Activated CD4-positive, CD25-positive, alpha-beta regulatory T cell treated with anti-CD3 and anti-CD28 coated beads, Interleukin-2, amount 50 U/mL, for 72 hours (primary cell): ENCODE data around the gene SAMD11.

ENCODE experiments used
- DNase-seq: peaks from one replicate; pipeline ENCODE4 v3.0.0; 2021

Gene SAMD11

DNA sequence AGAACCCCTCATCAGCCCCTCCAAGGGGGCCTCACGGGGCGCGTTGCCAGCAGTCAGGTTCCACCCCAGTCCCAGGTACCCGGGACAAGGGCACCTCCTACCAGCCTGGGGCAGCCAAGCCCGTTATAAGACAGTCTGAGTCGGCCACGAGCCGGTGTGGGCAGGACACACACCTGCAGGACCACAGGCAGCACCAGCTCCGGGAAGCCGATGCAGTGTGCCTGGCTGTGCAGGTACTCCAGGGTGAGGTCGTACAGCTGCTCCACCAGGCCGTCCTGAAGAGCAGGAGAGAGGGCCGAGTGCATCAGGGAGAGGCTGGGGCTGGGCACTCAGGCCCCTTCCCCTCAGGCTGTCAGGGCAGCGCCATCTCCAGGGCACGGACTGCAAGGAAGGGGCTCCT is 24.2 kb downstream of the SAMD11 start:
- DNase-seq: no peak

DNA sequence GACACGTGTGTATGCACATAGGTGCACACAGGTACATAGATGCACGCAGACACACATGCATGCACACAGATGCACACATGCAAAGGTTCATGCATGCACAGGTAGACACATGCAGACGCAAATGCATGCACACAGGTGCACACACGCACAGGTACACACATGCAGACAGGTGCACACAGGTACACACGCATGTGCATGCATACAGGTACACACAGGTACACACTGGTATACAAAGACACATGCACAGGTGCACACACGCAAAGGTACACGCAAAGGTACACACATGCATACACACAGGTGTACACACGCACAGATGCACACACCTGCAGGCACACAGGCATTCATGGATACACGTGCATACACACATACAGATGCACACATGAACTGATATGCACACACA is 26.5 kb downstream of the SAMD11 start:
- no peak for DNase-seq

DNA sequence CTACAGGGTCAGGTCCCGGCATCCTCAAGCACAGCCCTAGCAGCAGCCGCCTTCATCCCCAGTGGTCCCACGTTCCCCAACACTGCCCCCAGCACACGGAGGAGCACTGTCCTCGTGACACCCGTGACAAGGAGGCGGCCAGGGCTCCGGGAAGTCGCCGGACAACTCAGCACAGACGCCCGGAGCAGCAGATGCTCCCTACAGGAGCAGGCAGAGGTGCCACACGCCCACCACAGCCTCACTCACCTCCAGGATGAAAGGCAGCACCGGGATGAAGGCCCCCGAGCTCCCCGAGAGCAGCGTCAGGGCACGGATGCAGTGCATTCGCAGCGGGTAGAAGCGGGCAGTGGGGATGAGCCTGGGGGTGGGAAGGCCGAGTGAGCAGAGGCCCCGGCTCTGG is 27.2 kb downstream of the SAMD11 start:
- no peak for DNase-seq

DNA sequence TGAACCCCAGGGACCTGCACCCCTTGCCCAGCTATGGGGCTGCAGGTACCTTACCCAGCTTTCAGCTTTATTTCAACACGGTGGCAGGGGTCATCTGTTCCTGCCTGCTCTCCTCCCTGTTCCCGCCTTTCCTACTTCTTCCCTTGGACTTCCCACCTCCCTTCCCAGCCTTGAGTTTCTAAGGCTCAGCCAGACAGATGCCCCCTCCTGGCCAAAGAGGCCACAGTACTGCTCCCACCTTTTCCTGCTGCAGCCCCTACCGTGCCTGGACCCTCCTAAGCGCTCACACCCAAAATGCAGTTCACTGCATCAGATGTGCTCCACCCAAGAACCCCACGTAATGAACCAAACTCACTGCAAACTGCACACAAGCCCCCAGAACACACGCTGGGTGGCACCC is 27.6 kb downstream of the SAMD11 start:
- DNase-seq: no peak

DNA sequence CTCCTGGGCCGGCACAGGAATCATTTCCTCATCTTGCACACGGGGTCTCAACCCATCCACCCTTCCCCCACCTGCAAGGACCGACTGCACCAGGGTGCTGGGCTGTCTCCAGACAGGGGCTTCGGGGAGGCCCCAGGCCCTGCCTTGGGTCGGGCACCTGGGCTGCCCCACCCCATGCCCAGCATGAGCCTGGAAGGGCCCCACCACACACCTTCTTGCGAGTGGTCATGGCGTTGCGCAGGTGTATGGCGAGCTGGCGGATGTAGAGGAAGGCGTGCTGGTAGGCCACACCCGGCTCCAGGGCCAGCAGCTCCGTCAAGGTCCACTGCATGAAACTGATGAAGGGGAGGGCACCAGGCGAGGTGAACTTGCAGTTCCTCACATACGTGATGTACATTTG is 28.5 kb downstream of the SAMD11 start:
- no peak for DNase-seq

DNA sequence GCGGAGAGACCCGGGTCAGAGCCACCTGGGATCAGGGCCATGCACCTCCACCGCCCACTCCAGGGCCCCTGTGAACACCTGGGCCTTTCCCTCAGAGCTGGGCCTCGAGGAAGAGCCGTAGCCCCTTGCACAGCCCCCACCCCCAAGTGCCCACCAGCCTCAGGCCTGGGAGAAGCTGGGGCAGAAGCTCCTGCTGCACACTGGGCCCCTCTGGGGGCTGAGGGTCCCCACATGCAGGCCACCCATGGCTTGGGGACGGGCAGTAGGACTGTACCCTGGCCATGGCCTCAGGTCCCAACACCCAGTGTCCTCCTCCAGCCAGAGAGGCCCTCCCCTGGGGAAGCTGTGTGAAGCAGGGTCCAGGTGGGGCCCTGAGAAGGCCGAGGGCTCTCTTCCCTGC is 28.9 kb downstream of the SAMD11 start:
- no peak for DNase-seq

DNA sequence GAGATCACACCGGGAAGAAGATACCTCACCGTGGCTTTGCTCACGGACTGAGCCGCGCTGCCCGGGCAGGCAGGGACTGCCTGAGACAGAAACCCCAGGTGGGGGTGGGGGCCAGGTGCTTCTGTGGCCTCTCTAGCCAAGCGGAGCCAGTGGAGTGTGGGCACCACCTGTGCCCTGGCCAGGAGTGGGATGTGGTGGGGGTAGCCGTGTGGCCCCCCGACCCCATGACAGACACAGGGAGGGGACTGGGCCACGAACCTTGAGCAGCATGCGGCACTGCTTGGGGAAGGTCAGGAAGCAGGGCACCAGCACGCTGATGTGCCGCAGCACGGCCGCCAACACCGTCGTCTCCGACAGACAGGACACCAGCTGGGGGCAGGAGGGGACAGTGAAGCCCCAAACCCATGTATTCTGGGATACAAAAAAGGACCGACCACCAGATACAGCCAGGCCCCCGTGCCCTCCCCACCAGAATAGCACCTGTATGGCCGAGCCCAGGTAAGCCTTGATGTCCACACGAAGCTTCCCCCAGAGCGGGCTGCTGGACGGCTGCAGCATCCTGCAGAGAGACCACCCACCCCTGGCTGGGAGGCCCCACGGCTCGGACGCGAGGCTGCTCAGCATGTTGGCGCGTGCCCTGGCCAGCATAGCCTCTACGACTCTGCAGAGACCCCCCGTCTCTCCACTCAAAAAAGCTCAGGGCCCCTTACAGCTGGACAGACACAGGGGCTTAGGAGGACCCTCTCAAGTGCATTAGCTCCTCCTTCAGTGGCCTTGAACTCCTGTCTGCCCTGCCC is 30.0 kb downstream of the SAMD11 start:
- no peak for DNase-seq

DNA sequence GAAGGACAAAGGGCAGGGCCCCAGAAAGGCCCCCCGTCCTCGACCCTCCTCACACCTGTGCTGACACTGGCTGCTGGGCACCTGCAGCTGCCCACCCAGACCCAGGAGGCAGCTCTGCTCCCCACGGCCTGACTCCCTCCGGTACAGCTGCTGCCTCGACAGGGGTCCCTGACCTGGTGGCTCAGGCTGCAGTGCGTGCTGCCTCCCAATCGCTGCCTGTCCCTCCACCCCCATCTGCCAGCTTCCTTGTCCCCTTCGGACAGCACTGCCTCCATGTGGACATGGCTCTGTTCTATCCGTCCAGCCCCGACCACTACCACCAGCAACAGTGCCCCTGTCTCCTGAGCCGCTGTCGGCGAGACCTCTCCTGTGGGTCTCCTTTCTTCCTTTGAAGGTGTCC is 31.2 kb downstream of the SAMD11 start:
- DNase-seq: no peak

DNA sequence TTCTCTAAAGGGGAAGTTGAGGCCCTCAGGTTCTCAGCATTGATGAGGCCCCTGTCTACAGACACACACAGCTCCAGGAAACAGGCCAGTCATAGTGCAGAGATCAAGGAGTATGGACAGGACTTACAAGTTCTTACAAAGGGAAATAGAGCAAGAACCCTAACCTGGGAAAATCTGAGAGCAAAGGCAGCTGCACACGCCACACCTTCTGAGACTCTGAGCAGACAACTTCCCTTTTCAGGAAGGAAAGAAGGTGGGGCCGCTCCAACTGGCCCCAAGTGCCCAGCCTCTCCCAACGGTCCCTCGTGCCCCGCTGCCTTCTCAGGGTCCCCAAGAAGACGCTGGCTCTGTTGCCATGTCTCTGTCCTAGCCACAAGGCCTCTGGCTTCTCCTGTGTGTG is 31.8 kb downstream of the SAMD11 start:
- DNase-seq: no peak

DNA sequence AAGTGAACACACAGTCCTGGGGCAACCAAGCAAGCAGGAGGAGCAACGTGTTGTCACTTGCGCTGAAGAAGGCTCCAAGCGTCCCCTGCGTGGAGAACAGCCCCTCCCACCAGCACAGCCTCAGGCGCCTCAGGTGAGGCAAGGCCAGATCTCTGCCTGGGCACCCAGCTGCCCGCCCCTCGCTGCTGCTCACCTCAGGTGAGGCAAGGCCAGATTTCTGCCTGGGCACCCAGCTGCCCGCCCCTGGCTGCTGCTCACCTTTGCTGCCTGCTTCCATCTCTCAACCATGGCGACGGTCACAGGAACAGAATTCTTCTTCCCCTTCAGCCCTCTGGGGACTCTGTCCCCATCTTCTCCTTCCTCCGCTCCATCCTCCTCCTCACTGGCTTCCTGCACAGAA is 32.9 kb downstream of the SAMD11 start:
- DNase-seq: no peak

DNA sequence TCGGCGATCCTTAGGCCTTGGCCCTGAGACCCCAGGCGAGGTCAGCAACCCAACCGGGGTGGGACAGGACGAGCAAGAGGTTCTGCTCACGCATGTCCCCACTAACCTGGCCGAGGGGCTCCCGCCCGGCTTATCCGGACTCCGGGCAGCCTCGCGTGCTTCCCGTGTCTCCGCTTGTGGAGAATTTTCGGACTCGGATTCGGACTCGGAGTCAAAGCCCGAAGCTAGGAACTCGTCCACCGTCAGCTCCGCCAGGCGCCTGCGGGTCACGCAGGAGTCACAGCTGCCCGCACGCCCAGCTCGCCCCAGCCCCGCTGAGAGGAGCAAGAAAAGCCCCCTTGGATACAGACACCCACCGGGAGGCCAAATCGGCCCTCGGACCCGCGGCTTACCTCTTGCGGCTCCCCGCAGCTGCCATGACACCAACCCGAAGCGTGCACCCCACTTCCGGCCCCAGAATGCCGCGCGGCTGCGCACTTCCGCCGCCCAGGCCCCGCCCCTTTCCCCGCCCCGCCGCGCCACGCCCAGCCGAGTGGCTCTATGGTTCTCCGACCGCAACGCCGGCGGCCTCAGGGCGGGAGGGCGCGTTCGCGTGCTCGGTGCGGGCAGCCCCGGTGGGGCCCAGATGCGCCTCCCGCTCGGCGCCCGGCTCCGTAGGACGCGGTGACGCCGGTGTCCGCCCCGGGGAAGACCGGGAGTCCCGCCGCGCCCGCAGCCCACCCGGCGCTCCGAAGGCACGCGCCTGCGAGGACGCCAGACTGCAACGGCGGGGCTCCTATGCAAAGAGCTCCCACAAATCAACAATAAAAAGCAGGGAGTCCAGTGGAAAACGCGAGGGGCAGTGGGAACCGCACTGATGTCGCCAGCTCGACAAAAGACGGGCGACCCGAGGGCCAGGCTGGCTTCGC is 35.4 kb downstream of the SAMD11 start, which contains the start of gene NOC2L:
Gene NOC2L (minus strand): TSS at position 434 of the 908 bp plus-strand sequence. CDS start 16 bp downstream, at position 418.
- peak; percentile 94 for DNase-seq

DNA sequence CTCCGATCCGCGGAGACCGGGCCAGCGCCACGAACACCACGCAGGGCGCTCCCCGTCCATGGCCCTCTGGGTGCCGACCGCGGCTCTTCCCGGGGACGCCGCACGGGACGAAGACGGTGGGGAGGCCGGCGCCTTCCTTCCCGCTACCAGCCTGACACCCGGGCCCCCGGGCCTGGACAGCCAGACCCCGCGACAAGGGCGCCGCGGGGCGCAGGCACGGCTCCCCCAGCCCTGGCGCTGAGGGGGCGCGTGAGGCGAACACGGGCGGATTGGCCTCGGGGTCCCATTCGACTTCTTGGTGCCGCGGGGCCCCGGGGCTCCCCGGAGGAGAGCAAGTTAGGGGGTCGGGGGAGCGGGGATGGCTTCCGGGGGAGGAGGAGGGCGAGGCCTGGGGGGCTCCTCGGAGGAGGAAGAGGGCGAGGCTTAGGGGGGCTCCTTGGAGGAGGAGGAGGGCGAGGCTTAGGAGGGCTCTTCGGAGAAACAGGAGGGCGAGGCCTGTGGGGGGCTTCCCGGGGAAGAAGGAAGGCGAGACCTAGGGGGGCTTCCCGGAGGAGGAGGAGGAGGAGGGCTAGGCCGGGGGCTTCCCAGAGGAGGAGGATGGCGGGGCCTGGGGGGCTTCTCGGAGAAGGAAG is 36.1 kb downstream of the SAMD11 start:
- no peak for DNase-seq

DNA sequence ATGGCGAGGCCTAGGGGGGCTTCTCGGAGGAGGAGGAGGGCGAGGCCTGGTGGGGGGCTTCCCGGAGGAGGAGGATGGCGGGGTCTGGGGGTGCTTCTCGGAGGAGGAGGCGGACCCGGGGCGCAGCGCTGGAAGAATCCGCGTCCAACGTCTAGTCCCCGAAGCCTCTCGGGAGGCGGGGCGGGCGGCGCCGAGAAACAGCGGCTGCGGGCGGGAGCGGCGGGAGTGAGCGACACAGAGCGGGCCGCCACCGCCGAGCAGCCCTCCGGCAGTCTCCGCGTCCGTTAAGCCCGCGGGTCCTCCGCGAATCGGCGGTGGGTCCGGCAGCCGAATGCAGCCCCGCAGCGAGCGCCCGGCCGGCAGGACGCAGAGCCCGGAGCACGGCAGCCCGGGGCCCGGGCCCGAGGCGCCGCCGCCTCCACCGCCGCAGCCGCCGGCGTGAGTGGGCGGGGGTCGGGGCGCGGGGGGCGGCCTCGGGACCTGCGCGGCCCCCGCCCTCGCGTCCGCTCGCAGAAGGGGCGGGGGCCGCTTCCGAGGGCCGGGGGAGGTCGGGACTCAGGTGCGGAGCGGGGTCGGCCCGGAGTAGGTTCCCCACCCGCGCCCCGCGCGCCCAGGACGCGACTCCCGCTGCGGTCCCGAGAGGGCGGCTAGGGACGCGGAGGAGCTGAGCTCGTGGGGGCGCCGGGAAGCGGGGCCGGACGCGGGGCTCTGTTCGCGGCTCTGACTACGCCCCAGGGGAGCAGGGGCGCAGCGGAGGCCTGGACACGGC is 36.8 kb downstream of the SAMD11 start, which contains the start of gene KLHL17:
Gene KLHL17 (plus strand): TSS at position 222 of the 769 bp plus-strand sequence. CDS start 110 bp downstream, at position 332.
- peak; percentile 76 for DNase-seq

DNA sequence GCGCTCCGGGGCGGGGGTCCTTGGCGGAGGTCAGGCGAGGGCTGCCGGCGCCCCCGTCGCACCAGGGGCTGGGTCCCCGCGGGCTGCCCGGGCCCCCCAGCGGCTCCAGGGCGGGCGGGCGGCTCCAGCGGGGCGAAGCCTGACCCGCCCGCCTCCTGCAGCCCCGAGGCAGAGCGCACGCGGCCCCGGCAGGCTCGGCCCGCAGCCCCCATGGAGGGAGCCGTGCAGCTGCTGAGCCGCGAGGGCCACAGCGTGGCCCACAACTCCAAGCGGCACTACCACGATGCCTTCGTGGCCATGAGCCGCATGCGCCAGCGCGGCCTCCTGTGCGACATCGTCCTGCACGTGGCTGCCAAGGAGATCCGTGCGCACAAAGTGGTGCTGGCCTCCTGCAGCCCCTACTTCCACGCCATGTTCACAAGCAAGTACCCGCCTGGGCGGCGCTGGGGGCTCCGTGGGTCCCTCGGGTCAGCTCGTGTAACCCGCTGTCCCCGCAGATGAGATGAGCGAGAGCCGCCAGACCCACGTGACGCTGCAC is 37.5 kb downstream of the SAMD11 start:
- no peak for DNase-seq

DNA sequence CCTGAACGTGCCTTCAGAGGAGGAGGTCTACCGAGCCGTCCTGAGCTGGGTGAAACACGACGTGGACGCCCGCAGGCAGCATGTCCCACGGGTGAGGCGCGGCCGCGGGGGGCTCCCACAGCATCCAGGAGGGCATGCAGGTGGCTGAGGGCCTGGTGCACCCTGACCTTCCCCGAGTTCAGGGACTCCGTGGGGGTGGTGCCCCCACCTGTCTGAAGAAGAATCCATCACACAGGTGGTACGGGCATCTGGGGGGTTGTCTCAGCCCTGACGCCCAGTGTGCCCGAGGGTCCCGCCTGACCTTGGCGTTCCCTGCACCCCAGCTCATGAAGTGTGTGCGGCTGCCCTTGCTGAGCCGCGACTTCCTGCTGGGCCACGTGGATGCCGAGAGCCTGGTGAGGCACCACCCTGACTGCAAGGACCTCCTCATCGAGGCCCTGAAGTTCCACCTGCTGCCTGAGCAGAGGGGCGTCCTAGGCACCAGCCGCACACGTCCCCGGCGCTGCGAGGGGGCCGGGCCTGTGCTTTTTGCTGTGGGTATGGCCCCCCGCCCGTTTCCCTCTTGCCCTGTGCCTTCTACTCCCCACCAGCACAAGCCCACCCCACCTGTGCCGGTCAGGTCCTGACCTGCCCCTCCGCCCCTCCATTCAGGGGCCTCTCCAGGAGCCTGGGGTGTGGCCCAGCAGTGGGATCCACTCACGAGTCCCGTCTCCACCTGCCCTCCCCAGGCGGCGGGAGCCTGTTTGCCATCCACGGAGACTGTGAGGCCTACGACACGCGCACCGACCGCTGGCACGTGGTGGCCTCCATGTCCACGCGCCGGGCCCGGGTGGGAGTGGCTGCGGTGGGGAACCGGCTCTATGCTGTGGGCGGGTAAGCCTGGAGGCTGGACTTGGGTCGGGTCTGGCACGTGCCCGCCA is 38.9 kb downstream of the SAMD11 start:
- no peak for DNase-seq

DNA sequence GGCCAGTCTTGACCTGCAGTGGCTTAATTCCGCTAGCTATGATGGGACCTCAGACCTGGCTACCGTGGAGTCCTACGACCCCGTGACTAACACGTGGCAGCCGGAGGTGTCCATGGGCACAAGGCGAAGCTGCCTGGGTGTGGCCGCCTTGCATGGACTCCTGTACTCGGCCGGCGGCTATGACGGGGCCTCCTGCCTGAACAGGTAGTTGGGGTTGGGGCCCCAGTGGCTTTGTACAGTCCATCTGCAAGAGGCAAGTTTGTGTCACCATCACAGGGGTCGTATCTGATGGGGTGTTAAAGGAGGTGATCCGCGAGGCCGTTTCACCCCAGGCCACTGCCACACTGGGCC is 39.6 kb downstream of the SAMD11 start:
- no peak for DNase-seq

DNA sequence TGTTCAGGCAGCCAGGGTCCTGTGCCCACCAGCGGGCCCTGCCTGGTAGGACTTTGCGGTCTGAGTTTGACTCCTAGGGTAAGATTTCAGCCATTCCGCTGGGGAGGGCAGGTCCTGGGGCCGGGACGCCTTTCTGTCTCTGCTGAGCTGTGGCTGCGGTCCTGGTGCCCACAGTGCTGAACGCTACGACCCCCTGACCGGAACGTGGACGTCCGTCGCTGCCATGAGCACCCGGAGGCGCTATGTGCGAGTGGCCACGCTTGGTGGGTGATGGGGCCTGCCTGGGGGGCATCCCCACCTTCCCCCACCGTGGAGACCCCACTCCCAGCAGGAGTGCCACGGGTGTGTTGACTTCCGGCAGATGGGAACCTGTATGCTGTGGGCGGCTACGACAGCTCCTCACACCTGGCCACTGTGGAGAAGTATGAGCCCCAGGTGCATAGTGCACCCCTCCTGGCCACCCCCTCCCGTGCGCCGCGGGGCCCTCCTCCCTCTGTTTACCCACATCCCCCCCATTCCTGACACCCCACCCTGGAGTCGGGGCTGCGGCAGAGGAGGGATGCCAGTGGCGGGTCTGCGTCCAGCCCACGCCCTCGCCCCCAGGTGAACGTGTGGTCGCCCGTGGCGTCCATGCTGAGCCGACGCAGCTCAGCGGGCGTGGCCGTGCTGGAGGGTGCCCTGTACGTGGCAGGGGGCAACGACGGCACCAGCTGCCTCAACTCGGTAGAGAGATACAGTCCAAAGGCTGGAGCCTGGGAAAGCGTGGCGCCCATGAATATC is 40.2 kb downstream of the SAMD11 start:
- DNase-seq: no peak

DNA sequence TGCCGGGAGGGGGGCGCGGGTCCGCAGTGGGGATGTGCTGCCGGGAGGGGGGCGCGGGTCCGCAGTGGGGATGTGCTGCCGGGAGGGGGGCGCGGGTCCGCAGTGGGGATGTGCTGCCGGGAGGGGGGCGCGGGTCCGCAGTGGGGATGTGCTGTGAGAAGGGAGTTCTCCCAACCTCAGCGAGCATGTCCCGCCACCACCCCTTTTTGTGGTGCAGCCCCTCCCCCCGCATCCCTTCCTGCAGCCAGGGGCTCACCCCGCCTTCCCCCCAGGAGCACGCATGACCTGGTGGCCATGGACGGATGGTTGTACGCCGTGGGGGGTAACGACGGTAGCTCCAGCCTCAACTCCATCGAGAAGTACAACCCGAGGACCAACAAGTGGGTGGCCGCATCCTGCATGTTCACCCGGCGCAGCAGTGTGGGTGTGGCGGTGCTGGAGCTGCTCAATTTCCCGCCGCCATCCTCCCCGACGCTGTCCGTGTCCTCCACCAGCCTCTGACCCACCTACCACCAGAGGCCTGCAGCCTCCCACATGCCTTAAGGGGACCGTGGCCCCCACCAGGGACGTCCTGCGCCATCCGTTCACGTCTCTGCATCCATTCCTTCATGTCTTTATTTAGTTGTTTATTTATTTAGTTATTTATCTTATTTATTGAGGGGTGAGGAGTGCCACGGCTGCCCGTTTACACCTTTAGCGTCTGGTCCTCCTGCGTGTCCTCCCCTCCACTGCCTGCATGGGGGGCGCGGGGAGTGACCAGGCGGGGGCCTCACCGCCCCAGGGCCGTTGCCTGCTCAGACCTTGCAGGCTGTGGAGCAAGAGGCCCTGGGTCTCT is 41.2 kb downstream of the SAMD11 start:
- no peak for DNase-seq

DNA sequence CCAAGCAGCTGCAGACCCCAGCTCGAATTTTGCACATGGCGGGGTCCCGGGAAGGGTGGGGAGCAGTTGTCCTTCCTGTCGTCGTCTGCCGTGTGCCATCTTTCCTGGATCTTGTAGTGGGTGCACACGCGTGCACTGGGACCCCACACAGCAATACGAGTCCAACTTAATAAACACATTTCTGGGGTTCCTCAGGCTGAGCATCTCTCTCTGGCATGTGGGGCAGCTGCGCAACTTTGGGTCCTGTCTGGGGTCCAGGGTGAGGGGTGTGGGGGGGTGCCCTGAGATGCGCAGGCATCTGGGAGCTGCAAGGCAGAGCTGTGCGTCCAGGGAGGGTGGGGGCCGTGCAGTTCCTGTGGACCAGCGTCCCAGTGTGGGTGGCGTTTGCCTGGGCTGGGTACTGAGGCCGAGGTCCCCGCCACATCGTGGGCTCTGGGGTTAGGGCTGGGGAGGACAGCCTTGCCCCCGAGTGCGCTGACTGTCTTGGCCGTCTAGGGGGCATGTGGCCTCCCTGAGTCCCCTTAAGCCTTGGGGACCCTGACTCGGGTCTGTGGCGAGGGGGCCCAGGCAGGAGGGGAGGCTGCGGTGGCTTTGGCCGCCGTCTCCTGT is 41.9 kb downstream of the SAMD11 start:
- DNase-seq: no peak
